NOMO-1 treated with dmso at 0.1 percent for 144 hours (cell line): ENCODE measurements around the gene CNTN4.

ENCODE experiments used
- DNase-seq: peaks from one replicate; lab custom pipeline; 2025; ENCODE audit not compliant: unreplicated experiment; lab: John Stamatoyannopoulos, UW

Gene CNTN4

DNA sequence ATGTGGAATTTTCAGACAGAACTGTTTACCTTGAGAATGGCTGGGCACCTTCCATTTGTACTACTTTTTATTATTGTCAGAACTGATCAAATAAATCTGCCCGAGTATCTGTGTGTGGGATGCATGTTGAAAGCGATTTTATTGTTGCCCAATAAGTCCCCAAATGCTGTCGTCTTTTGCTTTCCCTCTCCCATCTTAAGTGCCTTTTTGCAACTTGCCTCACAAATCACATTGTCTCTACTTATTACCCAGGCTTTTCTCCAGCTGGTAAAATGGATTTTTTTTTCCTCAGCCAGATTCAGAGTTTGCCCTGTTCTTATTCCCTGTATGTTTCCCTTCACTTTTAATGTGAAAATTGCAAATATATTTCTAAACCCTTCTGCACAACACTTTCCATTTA is 163.1 kb downstream of the CNTN4 start:
- no peak for DNase-seq

DNA sequence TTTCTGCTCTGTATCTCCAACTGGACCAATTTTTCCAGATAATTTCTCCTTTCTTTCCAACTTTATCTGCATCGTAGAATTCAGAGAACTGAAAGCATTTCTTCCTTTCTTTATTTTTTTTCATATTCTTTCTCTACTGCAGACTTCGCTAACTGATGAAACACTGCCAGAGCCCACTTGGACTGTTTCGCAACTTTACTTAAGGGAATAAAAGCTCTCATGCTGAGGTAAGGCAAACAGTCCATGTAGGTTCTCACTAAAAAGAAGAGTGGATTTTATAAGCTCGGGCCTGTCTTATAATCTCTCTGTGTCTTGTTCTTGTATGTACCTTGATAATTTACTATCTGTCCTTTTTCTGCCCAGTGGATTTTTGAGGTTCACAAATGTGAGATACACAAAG is 163.5 kb downstream of the CNTN4 start:
- no peak for DNase-seq

GRCh38 chr3:2266606-2267005 is 167.9 kb downstream of the CNTN4 start:
- no peak for DNase-seq

DNA sequence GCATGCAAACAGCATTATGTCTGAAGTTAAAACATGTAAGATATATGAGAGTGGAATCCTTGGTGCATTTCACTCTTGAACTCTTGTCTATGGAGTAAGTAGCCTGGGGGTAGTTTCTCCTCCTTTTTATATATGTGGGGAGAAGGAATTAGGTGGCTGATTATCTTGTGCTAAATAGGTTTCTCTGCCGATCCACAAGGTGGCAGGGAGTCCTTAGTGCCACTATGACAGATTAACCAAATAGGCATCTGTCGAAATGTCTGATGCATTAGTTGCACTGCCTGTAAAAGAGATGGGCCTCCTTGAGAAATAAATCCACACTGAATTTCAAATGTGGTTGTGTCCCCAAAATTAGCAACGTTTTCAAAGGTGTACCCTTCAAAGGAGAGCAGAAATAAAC is 170.1 kb downstream of the CNTN4 start:
- no peak for DNase-seq

DNA sequence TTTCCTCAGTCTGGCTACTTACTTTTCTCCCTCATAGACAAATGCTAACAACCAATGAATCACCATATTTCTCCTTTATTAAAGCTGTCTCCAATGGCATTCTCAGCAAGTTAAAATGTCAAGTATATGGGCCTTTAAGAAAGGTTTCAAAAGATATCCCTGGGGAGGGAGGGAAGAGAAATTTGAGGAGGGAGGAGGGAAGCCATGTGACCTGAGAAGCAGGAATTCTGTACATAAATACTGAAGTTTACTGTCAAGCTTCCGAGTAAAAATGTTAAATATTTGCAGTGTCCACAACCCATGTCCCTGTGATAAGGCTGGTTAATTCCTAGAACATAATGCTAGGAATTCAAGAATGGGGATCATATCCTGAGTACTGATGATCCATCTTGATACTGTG is 175.9 kb downstream of the CNTN4 start:
- no peak for DNase-seq

- no peak for DNase-seq
These were observed 185.2 kb downstream of the CNTN4 start for GRCh38 chr3:2283818-2284217.

DNA sequence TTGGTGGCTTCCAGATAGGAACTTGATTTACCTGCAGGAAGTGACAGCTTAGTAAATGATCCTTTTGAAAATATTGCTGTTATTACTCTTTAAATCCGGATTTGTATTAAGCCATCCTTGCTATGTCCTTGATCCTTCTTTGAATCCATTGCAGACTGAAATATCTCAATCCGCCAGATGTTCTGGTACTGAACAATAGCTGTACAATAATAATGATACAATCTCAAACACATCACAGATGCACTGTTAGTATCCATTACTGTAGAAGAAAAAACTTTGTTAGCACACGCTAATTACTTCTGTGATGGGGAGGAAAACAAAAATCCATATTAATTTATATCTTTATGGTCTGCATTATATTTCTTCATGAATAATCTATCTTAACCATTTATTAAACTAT is 202.3 kb downstream of the CNTN4 start:
- DNase-seq = no peak

DNA sequence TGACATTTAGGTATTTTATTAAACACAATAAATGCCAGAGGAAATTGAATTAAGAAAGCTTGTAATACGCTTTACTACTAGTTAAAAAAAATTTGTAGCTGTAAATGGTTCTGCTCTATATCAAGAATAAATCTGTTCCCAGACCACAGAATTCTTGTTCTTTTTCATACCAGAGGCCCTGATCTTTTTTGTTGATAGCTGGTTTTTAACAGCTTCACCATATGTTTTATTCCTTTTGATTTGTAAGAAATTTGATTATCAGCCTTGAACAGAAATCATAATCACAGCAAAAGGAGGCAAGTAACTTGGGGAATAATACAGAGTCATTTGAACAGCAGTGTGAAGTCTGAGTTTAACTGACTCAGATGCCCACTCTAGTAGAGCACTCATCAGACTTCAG is 202.7 kb downstream of the CNTN4 start:
- no peak for DNase-seq

DNA sequence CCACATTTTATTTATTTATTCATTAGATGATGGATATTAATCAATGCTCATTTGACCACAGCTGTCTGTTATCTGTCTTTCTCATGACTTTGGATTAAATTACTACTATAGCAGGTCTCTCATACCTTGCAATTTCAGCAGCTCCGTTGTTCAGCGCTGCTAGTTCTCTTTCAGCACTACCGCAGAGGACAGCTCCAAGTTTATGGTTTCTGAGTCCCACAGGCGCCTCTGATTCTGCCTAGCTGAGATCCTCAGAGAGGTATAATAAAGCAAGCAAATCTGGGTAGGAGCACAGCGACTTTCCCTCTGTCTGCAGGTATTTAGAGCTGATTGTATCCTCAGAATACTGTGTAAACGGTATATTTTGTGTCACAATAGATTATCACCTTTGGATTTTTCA is 204.9 kb downstream of the CNTN4 start:
- DNase-seq = no peak

DNA sequence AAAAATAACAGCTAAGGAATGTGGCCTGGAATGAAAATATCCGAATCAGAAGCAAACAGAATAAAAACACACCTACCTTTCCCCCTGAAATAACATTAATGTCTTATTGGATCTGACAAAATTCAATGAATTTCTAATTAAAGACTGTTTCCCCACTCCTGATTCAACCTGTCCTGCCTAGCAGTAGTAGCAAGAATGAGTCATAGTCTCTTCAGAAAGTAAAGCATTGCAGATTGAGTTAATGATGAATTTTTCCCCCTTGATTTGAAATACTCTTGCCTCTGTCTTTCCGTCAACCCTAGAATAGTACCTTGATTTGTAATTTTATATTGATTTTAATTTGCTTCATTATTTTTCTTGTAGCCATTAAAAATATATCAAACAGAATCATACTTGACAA is 212.4 kb downstream of the CNTN4 start:
- DNase-seq = no peak

DNA sequence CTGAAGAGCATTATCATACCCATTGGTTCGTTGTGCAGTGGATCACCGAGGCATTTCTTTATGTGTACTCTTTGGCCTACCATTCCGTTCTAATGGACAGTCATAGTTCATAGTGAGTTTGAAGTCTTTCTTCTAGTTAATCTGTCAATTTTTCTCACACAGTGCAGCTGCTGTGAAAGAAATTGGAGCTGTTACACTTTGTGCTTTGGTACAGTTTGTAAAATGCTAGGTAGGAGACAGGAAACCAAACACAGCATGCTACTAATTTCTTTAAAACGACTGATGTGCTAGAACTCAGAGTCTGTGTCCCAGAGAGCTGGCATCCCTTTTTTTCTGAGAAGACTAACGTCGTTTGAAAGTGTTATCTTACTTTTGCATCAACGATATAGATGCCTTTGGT is 218.9 kb downstream of the CNTN4 start:
- no peak for DNase-seq

- no peak for DNase-seq
These were observed 236.3 kb downstream of the CNTN4 start for GRCh38 chr3:2334921-2335320.

DNA sequence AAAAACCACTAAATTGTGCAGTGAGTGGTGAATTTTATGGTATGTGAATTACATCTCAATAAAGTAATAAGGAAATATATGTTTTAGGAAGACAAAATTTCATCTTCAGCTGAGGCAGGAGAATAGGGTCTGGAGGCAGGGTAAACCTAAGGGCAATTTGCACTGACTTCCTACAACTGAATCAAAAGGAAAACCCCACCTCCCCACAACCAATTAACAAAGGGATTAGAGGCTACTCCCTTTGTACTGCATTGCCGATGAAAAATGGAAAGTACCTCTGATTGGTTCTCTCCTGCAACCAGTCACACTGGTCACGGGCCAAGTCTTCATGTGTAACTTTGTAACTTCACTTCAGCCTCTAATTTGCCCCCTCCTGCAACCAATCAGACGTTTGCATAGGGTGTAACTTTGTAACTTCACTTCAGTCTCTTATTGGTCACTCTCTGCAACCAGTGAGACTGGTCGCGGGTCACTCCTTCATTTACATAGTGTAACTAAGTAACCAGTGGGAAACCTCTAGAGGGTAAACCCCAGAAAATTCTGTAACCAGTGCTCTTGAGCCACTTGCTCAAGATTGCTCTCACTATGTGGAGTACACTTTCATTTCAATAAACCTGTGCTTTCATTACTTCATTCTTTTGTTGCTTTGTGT is 244.5 kb downstream of the CNTN4 start:
- no peak for DNase-seq

- no peak for DNase-seq
These were observed 253.6 kb downstream of the CNTN4 start for GRCh38 chr3:2352134-2352762.

- no peak for DNase-seq
These were observed 256.0 kb downstream of the CNTN4 start for GRCh38 chr3:2354702-2355101.

DNA sequence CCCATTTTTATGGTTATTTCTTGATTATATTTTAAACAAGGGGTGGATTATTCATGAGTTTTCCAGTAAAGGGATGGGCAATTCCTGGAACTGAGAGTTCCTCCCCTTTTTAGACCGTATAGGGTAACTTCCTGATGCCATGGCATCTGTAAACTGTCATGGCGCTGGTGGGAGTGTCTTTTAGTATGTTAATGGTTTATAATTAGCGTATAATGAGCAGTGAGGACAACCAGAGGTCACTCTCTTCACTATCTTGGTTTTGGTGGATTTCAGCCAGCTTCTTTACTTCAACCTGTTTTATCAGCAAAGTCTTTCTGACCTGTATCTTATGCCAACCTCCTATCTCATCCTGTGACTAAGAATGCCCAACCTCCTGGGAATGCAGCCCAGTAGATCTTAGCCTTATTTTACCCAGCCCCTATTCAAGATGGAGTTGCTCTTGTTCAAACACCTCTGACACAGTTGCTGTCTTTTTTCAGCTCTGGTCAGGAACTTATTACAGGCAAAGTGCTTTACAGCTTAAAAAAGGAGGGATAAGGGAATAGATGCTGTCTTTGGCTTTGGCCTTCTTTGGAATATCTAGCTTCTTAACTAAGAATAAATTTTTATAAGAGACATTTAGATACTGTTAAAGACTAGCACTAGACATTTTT is 257.8 kb downstream of the CNTN4 start:
- no peak for DNase-seq

- DNase-seq = peak; percentile 12
These were observed 262.1 kb downstream of the CNTN4 start for GRCh38 chr3:2360815-2361214.

DNA sequence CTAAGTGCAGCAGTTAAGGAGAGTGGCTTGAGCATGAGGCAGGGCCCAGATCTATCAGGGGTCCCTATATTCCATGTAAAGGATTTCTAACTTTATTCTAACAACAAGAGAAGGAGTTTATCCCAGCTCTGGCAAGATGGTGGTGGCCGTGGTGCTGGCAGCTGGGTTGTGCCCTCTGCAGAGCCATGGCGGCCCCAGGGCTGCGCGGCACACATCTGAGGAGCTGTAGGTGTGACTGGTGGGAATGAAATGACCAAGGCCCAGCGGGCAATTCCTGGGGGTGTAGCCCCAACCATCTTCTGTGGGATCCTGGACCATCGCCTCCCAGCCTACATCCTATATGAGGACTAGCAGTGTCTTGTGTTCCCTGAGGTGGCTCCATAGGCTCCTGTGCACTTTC is 263.5 kb downstream of the CNTN4 start:
- DNase-seq = no peak

GRCh38 chr3:2363854-2364253 is 265.2 kb downstream of the CNTN4 start:
- DNase-seq = no peak

DNA sequence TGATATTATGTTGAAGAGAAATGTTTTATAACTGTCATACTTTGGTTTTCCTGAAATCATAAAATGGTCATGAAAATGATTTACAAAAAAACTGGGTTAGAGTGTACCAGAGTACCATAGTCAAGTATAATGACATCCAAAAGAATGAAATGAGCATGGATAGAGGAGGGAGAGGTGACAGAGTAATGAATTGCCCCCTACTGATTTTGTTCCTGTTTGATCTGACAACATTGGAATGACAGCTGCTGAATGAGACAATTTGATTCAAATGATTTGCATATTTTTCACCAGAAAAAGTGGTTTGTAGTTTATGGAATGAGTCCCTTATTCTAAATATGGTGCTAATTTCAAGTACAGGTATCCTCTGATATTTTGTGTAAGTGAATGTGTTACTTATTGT is 271.7 kb downstream of the CNTN4 start:
- no peak for DNase-seq

GRCh38 chr3:2372306-2372705 is 273.6 kb downstream of the CNTN4 start:
- DNase-seq = no peak

DNA sequence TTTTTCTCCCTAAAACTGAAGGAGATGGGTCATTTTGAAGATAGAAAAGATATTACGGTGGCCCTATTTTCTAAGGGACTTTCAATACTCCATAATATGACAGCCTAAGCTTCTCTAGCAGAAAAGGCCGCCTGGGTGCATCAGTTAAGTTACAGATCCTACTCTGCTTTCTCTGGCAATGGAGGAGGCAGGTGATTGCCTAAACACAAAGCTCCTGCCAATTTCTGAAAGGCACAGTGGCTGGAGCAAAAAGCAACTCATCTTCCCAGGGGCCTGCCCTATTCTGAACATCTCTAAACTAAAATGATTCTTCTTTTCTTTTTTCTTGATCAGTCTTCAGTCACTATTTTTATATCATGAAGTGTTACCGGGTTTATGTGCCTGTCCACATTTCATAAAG is 276.7 kb downstream of the CNTN4 start:
- DNase-seq = no peak

DNA sequence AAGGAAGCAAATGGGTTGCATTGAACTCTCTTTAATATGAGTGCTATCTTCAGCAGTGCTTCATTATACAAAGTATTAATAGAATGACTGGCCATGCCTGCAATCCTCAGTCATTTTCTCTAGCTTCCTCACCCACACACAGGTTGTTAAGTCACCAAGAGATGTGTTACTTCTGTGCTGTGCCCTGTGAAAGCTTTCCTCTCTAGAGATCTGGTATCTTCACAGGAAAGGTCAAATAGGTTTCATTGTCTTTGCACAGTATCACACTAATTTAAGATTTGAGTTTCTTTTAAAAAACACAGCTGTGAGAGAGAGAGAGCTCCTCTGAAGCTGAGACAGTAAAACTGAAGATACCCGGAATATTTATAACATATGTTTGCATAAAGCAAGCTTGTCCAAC is 278.6 kb downstream of the CNTN4 start:
- DNase-seq = no peak
